Trophoblast cell (in vitro differentiated cells and primary cell): ENCODE results near the gene SMARCD1.

Experiments
- DNase-seq, 2 donors: peaks; one replicate each; pipeline ENCODE4 v3.0.0-alpha.2; 2016
- H2AFZ ChIP-seq: 2 replicates; pipeline ENCODE4 v1.6.1; 2013; ENCODE audit warnings: low read length, moderate library complexity, mild to moderate bottlenecking; ENCODE audit not compliant: insufficient read depth, poor library complexity
- H2AK5ac ChIP-seq: 2 replicates; pipeline ENCODE4 v1.6.1; 2013; ENCODE audit warnings: mild to moderate bottlenecking, low read length
- H2BK120ac ChIP-seq: 2 replicates; pipeline ENCODE4 v1.6.1; 2013; ENCODE audit warnings: low read length, mild to moderate bottlenecking, moderate library complexity; ENCODE audit not compliant: insufficient read depth, poor library complexity
- H2BK12ac ChIP-seq: 2 replicates; pipeline ENCODE4 v1.6.1; 2013; ENCODE audit warnings: mild to moderate bottlenecking, low read length, moderate library complexity
- H2BK5ac ChIP-seq: 2 replicates; pipeline ENCODE4 v1.6.1; 2013; ENCODE audit warnings: low read length, low read depth, moderate library complexity, mild to moderate bottlenecking; ENCODE audit not compliant: poor library complexity
- H3K14ac ChIP-seq: 2 replicates; pipeline ENCODE4 v1.6.1; 2013; ENCODE audit warnings: mild to moderate bottlenecking, low read length
- H3K18ac ChIP-seq: 2 replicates; pipeline ENCODE4 v1.6.1; 2013; ENCODE audit warnings: mild to moderate bottlenecking, low read length
- H3K23ac ChIP-seq: 2 replicates; pipeline ENCODE4 v1.6.1; 2013; ENCODE audit warnings: low read length
- H3K27ac ChIP-seq: 2 replicates; pipeline ENCODE4 v1.5.1; 2013; ENCODE audit warnings: low read depth, mild to moderate bottlenecking, inconsistent platforms, low read length, moderate library complexity
- H3K27me3 ChIP-seq: 2 replicates; pipeline ENCODE4 v1.6.1; 2013; ENCODE audit warnings: inconsistent platforms, mild to moderate bottlenecking, low read length, moderate library complexity; ENCODE audit not compliant: insufficient read depth
- H3K36me3 ChIP-seq, 2 experiments: 1 replicate in 1 of 2; 2 replicates in 1 of 2; pipeline ENCODE4 v1.6.1; 2013; ENCODE audit warnings: low read length in 2 of 2, mild to moderate bottlenecking in 2 of 2, moderate library complexity in 1 of 2; ENCODE audit not compliant: insufficient read depth in 2 of 2, control insufficient read depth in 1 of 2
- H3K4ac ChIP-seq: 2 replicates; pipeline ENCODE4 v1.6.1; 2013; ENCODE audit warnings: low read depth, mild to moderate bottlenecking, low read length, moderate library complexity
- H3K4me1 ChIP-seq, 2 experiments: 1 replicate in 1 of 2; 2 replicates in 1 of 2; pipeline ENCODE4 v1.6.1; 2013; ENCODE audit warnings: low read length in 2 of 2, mild to moderate bottlenecking in 2 of 2, moderate library complexity in 1 of 2; ENCODE audit not compliant: insufficient read depth in 2 of 2, control insufficient read depth in 1 of 2
- H3K4me2 ChIP-seq: 2 replicates; pipeline ENCODE4 v1.6.1; 2013; ENCODE audit warnings: inconsistent platforms, mild to moderate bottlenecking, low read length, moderate library complexity
- H3K4me3 ChIP-seq: 2 replicates; pipeline ENCODE4 v1.5.1; 2013; ENCODE audit warnings: mild to moderate bottlenecking, low read depth, low read length, inconsistent platforms
- H3K79me1 ChIP-seq: one replicate; pipeline ENCODE4 v1.6.1; 2013; ENCODE audit warnings: low read length
- H3K79me2 ChIP-seq: 2 replicates; pipeline ENCODE4 v1.6.1; 2013; ENCODE audit warnings: low read length, mild to moderate bottlenecking; ENCODE audit not compliant: control insufficient read depth, insufficient read depth, poor library complexity
- H3K9ac ChIP-seq: 2 replicates; pipeline ENCODE4 v1.6.1; 2013; ENCODE audit warnings: mild to moderate bottlenecking, low read length
- H3K9me3 ChIP-seq: 2 replicates; pipeline ENCODE4 v1.6.1; 2013; ENCODE audit warnings: low read depth, mild to moderate bottlenecking, control low read depth, inconsistent platforms, low read length; ENCODE audit not compliant: insufficient read depth
- H4K12ac ChIP-seq: 2 replicates; pipeline ENCODE4 v1.6.1; 2013; ENCODE audit warnings: low read depth, mild to moderate bottlenecking, low read length, moderate library complexity
- H4K8ac ChIP-seq: 2 replicates; pipeline ENCODE4 v1.6.1; 2013; ENCODE audit warnings: low read depth, mild to moderate bottlenecking, low read length, moderate library complexity
- H4K91ac ChIP-seq: one replicate; pipeline ENCODE4 v1.6.1; 2013; ENCODE audit warnings: low read depth, mild to moderate bottlenecking, low read length, moderate library complexity
- WGBS: extraction: QIAGEN DNeasy Blood & Tissue Kit; methylation state at CpG from one replicate; pipeline ENCODE4 v1.1.7; 2013; ENCODE audit warnings: missing lambda C conversion rate; ENCODE audit not compliant: insufficient read length, insufficient coverage; ENCODE audit errors: extremely low coverage; 5-methylcytosine and 5-hydroxymethylcytosine counted together

The SMARCD1 gene

DNA sequence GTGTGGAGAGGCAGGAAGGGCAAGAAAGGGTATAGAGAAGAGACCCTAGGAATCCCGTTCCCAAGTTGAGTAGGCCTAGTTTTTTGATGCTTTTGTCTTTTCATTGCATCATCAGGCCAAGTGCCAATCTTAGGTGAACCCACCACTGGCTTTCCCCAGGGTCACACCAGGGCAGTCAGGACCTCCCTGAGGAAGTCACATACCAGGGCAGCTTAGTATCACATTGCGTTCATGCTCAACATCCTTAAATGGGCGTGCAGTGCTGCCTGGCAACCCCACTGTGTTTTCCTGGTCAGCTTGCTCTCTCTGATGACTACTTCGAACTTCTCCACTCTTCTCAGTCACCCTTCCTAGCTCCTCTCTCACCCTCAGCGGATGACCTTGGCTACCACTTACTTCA, 18.7 kb upstream of the SMARCD1 start:
- Histone ChIP-seq H3K36me3 (no peaks in the 10 kb centered on the region), H3K4me2 (no peak overlapping the region), H4K12ac (no peak overlapping the region), H3K9me3 (no peaks in the 10 kb centered on the region), H3K27ac (no peak overlapping the region), H2AFZ (no peak overlapping the region), H4K8ac (no peak overlapping the region), H2BK5ac (no peak overlapping the region), H2BK120ac (no peak overlapping the region), H3K4me3 (no peak overlapping the region), H3K23ac (no peak overlapping the region), H3K27me3 (no peaks in the 10 kb centered on the region), H2AK5ac (no peak overlapping the region), H3K9ac (no peak overlapping the region), H3K18ac (no peak overlapping the region), H3K4me1 (peaks cover 0 to 2% of the 10 kb centered on the region in 2 experiments), H4K91ac (no peak overlapping the region), H2BK12ac (no peak overlapping the region), H3K79me1 (no peaks in the 10 kb centered on the region), H3K4ac (no peak overlapping the region), H3K14ac (no peak overlapping the region), H3K79me2 (no peaks in the 10 kb centered on the region)
- WGBS: no CpG with 5 or more reads among the region's 5 CpGs
- peak; percentile 87 to 91 for DNase-seq

DNA sequence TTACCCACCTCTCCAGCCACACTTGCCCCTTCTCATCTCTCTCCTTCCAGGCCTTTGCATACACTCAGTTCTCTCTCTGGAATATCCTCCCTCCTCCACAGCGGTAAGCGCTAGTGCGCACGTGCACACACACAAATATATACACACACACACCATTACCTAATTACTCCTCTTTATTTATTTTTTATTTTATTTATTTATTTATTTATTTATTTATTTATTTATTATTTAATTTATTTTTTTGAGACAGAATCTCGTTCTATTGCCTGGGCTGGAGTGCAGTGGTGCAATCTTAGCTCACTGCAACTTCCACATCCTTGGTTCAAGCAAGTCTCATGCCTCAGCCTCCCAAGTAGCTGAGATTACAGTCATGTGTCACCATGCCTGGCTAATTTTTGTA, 16.1 kb upstream of the SMARCD1 start:
- H4K8ac ChIP-seq: no peak overlapping the region
- WGBS: no CpG with 5 or more reads among the region's 5 CpGs
- no peak overlapping the region for H3K9ac ChIP-seq
- H3K9me3 ChIP-seq: no peaks in the 10 kb centered on the region
- H2AK5ac ChIP-seq: no peak overlapping the region
- no peak overlapping the region for H3K18ac ChIP-seq
- no peak overlapping the region for H2AFZ ChIP-seq
- no peak overlapping the region for H3K27ac ChIP-seq
- H4K91ac ChIP-seq: no peak overlapping the region
- no peaks in the 10 kb centered on the region for H3K36me3 ChIP-seq
- DNase-seq: no peak
- no peak overlapping the region for H3K4me2 ChIP-seq
- H2BK12ac ChIP-seq: no peak overlapping the region
- H2BK5ac ChIP-seq: no peak overlapping the region
- no peak overlapping the region for H3K4ac ChIP-seq
- no peak overlapping the region for H3K23ac ChIP-seq
- H4K12ac ChIP-seq: no peak overlapping the region
- H3K4me1 ChIP-seq: peaks cover 2% of the 10 kb centered on the region in 2 experiments
- H3K79me2 ChIP-seq: no peaks in the 10 kb centered on the region
- H3K79me1 ChIP-seq: no peaks in the 10 kb centered on the region
- no peak overlapping the region for H2BK120ac ChIP-seq
- H3K14ac ChIP-seq: no peak overlapping the region
- no peaks in the 10 kb centered on the region for H3K27me3 ChIP-seq
- no peak overlapping the region for H3K4me3 ChIP-seq

- H3K23ac ChIP-seq: no peak overlapping the region
- H4K12ac ChIP-seq: no peak overlapping the region
- H2BK12ac ChIP-seq: no peak overlapping the region
- no peak overlapping the region for H2BK5ac ChIP-seq
- peaks cover 2% of the 10 kb centered on the region in 2 experiments for H3K4me1 ChIP-seq
- no peak for DNase-seq
- H3K79me1 ChIP-seq: no peaks in the 10 kb centered on the region
- H3K4ac ChIP-seq: no peak overlapping the region
- H4K8ac ChIP-seq: no peak overlapping the region
- H3K79me2 ChIP-seq: no peaks in the 10 kb centered on the region
- no CpG with 5 or more reads among the region's 3 CpGs for WGBS
- no peak overlapping the region for H3K4me3 ChIP-seq
- H3K4me2 ChIP-seq: no peak overlapping the region
- no peak overlapping the region for H2AFZ ChIP-seq
- no peak overlapping the region for H3K18ac ChIP-seq
- no peak overlapping the region for H2BK120ac ChIP-seq
- no peak overlapping the region for H4K91ac ChIP-seq
- H3K14ac ChIP-seq: no peak overlapping the region
- no peaks in the 10 kb centered on the region for H3K9me3 ChIP-seq
- no peaks in the 10 kb centered on the region for H3K27me3 ChIP-seq
- H3K27ac ChIP-seq: no peak overlapping the region
- H2AK5ac ChIP-seq: no peak overlapping the region
- no peak overlapping the region for H3K9ac ChIP-seq
- H3K36me3 ChIP-seq: no peaks in the 10 kb centered on the region
These were observed 15.6 kb upstream of the SMARCD1 start for GRCh38 chr12:50069539-50069938.

DNA sequence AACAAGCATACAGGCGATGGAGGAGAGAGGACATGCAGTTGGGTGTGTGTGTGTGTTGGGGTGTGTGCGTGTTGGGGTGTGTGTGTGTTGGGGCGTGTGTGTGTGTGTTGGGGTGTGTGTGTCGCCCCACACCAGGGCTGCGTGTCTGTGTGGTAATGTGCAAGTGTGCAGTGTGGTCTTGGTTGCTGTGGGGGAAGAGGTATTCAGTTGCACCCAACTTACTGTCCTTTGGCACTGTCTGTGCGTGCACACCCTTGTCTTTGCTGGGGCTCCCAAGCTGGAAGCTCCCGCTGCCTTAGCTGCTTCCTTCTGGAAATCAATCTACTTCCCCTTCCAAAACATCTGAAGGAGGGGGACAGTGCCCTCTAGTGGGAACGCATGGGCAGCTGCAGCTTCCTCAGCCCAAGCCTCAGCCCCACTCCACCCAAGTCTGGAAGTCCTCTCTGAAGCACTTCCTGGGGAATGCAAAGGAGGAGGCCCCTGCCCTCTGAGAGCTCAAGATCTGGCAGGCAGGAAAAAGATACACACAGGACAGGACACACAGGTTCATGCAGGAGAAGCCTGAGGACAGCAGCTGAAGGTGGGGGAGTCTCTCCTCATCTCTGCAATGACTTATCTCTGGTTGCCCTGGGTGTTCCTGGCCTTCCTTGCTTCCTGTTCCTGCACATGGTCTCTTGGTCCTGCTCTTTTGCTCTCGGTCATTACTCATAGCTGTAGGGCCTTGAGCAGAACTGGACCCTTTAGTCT, 14.7 kb upstream of the SMARCD1 start:
- peak; percentile 81 to 89 for DNase-seq
- Histone ChIP-seq H3K23ac (no peak overlapping the region), H3K18ac (no peak overlapping the region), H3K79me2 (no peaks in the 10 kb centered on the region), H3K14ac (no peak overlapping the region), H2BK120ac (no peak overlapping the region), H4K12ac (no peak overlapping the region), H3K27ac (no peak overlapping the region), H4K91ac (no peak overlapping the region), H3K9ac (no peak overlapping the region), H2AK5ac (no peak overlapping the region), H3K36me3 (no peaks in the 10 kb centered on the region), H3K79me1 (no peaks in the 10 kb centered on the region), H3K4me2 (no peak overlapping the region), H3K27me3 (no peaks in the 10 kb centered on the region), H3K9me3 (no peaks in the 10 kb centered on the region), H3K4me1 (peaks cover 2 to 4% of the 10 kb centered on the region in 2 experiments), H3K4me3 (no peak overlapping the region), H2BK5ac (no peak overlapping the region), H2AFZ (no peak overlapping the region), H2BK12ac (no peak overlapping the region), H4K8ac (peak overlapping the region; percentile 35), H3K4ac (no peak overlapping the region)
- WGBS: 100% methylated on average over 2 of the region's 9 CpGs
